ENCODE measurements around the gene IL10RB.
A peak's percentile ranks its signal among the peaks of the same experiment; 100 is the strongest.

IL10RB gene

GRCh38 chr21:33273044-33273443, 6.9 kb downstream of the IL10RB start:
- H3K27ac ChIP-seq: no peak overlapping the region
- peak; percentile 14 for DNase-seq
- H3K4me3 ChIP-seq (ENCODE audit: low read depth, low read length): no peak overlapping the region
- no peaks in the 10 kb centered on the region for H3K27me3 ChIP-seq (replicated peaks)
- H3K36me3 ChIP-seq (replicated peaks): peaks cover 3% of the 10 kb centered on the region
- in situ Hi-C loops (cut with HindIII; ENCODE audit: low pct_ligation_motif_present, low sequenced_read_pairs): no loop called here
- no peak for TF ChIP-seq CTCF (IDR thresholded peaks at IDR 0.05; ENCODE audit: low read depth, low read length, missing control alignments)

- Histone ChIP-seq H3K4me3 (ENCODE audit: low read depth, low read length) (no peak overlapping the region), H3K27ac (no peak overlapping the region), H3K36me3 (replicated peaks) (peaks cover 13% of the 10 kb centered on the region), H3K27me3 (replicated peaks) (no peaks in the 10 kb centered on the region)
- in situ Hi-C loops (cut with HindIII; ENCODE audit: low pct_ligation_motif_present, low sequenced_read_pairs): no loop called here
- no peak for DNase-seq
- no peak for TF ChIP-seq CTCF (IDR thresholded peaks at IDR 0.05; ENCODE audit: low read depth, low read length, missing control alignments)
Observed at GRCh38 chr21:33278721-33279120, 12.6 kb downstream of the IL10RB start.

- in situ Hi-C loops (cut with HindIII; ENCODE audit: low pct_ligation_motif_present, low sequenced_read_pairs): no loop called here
- TF ChIP-seq CTCF (IDR thresholded peaks at IDR 0.05; ENCODE audit: low read depth, low read length, missing control alignments): no peak
- H3K27me3 ChIP-seq (replicated peaks): no peaks in the 10 kb centered on the region
- H3K4me3 ChIP-seq (ENCODE audit: low read depth, low read length): no peak overlapping the region
- peaks cover 16% of the 10 kb centered on the region for H3K36me3 ChIP-seq (replicated peaks)
- no peak for DNase-seq
- no peak overlapping the region for H3K27ac ChIP-seq
Observed at GRCh38 chr21:33279330-33279820, 13.2 kb downstream of the IL10RB start.

- Histone ChIP-seq H3K27ac (no peak overlapping the region), H3K4me3 (ENCODE audit: low read depth, low read length) (no peak overlapping the region), H3K27me3 (replicated peaks) (no peaks in the 10 kb centered on the region), H3K36me3 (replicated peaks) (peaks cover 20% of the 10 kb centered on the region)
- in situ Hi-C loops (cut with HindIII; ENCODE audit: low pct_ligation_motif_present, low sequenced_read_pairs): no loop called here
- no peak for TF ChIP-seq CTCF (IDR thresholded peaks at IDR 0.05; ENCODE audit: low read depth, low read length, missing control alignments)
- no peak for DNase-seq
Observed at GRCh38 chr21:33281096-33281652, 15.0 kb downstream of the IL10RB start.

- H3K27me3 ChIP-seq (replicated peaks): no peaks in the 10 kb centered on the region
- DNase-seq: no peak
- peaks cover 17% of the 10 kb centered on the region for H3K36me3 ChIP-seq (replicated peaks)
- TF ChIP-seq CTCF (IDR thresholded peaks at IDR 0.05; ENCODE audit: low read depth, low read length, missing control alignments): no peak
- H3K4me3 ChIP-seq (ENCODE audit: low read depth, low read length): no peak overlapping the region
- H3K27ac ChIP-seq: no peak overlapping the region
- in situ Hi-C loops (cut with HindIII; ENCODE audit: low pct_ligation_motif_present, low sequenced_read_pairs): no loop called here
Observed at GRCh38 chr21:33283203-33283602, 17.0 kb downstream of the IL10RB start.

GRCh38 chr21:33286076-33286475, 19.9 kb downstream of the IL10RB start:
- no peak for DNase-seq
- no peaks in the 10 kb centered on the region for H3K27me3 ChIP-seq (replicated peaks)
- TF ChIP-seq CTCF (IDR thresholded peaks at IDR 0.05; ENCODE audit: low read depth, low read length, missing control alignments): no peak
- H3K27ac ChIP-seq: no peak overlapping the region
- H3K36me3 ChIP-seq (replicated peaks): peaks cover 13% of the 10 kb centered on the region
- in situ Hi-C loops (cut with HindIII; ENCODE audit: low pct_ligation_motif_present, low sequenced_read_pairs): no loop called here
- H3K4me3 ChIP-seq (ENCODE audit: low read depth, low read length): no peak overlapping the region

Measured in brain microvascular endothelial cell (primary cell).